Uterus (tissue), 4 donors: ENCODE data around the gene NCSTN. TPM values are rescaled to one million over a fixed set of nuclear protein-coding genes. Genes with fewer than 3 reads are reported as not detected.

Experiments
- DNase-seq, 2 donors: peaks; one replicate each; pipeline ENCODE4 v3.0.0-alpha.2; 2019 to 2020
- H3K27ac ChIP-seq, 2 donors: fragments of 200-600 bp; sonication (generic); 1 replicate in 1 of 2; 2 replicates in 1 of 2; pipeline ENCODE4 v1.5.1; 2016 to 2018
- H3K27me3 ChIP-seq, 2 donors: fragments of 200-600 bp; sonication (generic); one replicate each; pipeline ENCODE4 v1.5.1; 2018 to 2019; ENCODE audit warnings: control low read depth in 1 of 2
- H3K36me3 ChIP-seq, 2 donors: fragments of 200-600 bp; sonication (generic); one replicate each; pipeline ENCODE4 v1.5.1; 2019; ENCODE audit warnings: control low read depth in 1 of 2
- H3K4me1 ChIP-seq, 2 donors: fragments of 200-600 bp; sonication (generic); one replicate each; pipeline ENCODE4 v1.5.1; 2018 to 2019; ENCODE audit warnings: control low read depth in 1 of 2
- H3K4me3 ChIP-seq, 2 donors: fragments of 200-600 bp; sonication (generic); 1 replicate in 1 of 2; 2 replicates in 1 of 2; pipeline ENCODE4 v1.5.1; 2018 to 2019; ENCODE audit warnings: mild to moderate bottlenecking in 1 of 2
- H3K9me3 ChIP-seq, 2 donors: fragments of 200-600 bp; sonication (generic); one replicate each; pipeline ENCODE4 v1.5.1; 2019; ENCODE audit warnings: control low read depth in 1 of 2
- POLR2A ChIP-seq, 2 donors: fragments of 450-650 bp; IDR thresholded peaks; one replicate each; pipeline ENCODE4 v1.6.1; 2016; ENCODE audit warnings: antibody characterized with exemption in 2 of 2, mild to moderate bottlenecking in 1 of 2, moderate library complexity in 1 of 2
- intact Hi-C: fragments of 100-400 bp; cut with DNase I; formaldehyde crosslinking; loops from one replicate; pipeline ENCODE4 v1.15.1; 2023; ENCODE audit warnings: low total_unique reads
- total RNA-seq, 4 donors: library from RNA; depleted of rRNA in 3 of 4; stranded (reverse); fragments of >200 nt in 3 of 4; gene quantifications; one replicate each; pipeline versions ENCODE4 v1.1.0 to v1.2.4, GENCODE V29; 2014 to 2023
- TF ChIP-seq, protein P1 (sequence below), 4 experiments: fragments of 200-600 bp in 2 of 4; fragments of 450-650 bp in 2 of 4; sonication (generic) in 2 of 4; IDR thresholded peaks; one replicate each; pipeline ENCODE4 v1.5.1; 2016 to 2019; ENCODE audit warnings: antibody characterized with exemption in 4 of 4, mild to moderate bottlenecking in 2 of 4, moderate library complexity in 1 of 4
- donor health status: DM: yes; HTN: yes; CAD: no.

NCSTN gene
- total RNA-seq, 4 donors from 2014 or later: 18.2 to 69.1 (median 56.4) TPM

DNA sequence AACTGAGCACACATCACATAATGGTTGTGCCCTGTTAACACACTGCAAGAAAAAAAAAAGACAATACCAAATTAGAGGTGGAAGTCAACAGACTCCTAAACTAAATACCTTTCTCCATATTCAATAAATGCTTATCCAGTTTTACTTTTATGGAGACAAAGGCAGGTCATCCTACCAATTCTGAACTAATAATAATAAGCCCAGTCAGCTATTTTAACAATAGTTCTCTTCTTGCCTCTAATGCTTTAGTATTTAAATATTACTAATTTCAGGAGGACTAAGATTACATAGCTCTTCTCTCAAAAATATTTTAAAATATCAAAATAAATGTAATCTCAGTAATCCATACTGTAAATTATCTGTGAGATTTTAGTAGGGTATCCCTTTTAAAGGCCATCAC, 10.7 kb upstream of the NCSTN start:
- DNase-seq: no peak
- TF ChIP-seq, protein P1, sequence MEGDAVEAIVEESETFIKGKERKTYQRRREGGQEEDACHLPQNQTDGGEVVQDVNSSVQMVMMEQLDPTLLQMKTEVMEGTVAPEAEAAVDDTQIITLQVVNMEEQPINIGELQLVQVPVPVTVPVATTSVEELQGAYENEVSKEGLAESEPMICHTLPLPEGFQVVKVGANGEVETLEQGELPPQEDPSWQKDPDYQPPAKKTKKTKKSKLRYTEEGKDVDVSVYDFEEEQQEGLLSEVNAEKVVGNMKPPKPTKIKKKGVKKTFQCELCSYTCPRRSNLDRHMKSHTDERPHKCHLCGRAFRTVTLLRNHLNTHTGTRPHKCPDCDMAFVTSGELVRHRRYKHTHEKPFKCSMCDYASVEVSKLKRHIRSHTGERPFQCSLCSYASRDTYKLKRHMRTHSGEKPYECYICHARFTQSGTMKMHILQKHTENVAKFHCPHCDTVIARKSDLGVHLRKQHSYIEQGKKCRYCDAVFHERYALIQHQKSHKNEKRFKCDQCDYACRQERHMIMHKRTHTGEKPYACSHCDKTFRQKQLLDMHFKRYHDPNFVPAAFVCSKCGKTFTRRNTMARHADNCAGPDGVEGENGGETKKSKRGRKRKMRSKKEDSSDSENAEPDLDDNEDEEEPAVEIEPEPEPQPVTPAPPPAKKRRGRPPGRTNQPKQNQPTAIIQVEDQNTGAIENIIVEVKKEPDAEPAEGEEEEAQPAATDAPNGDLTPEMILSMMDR (IDR thresholded peaks at IDR 0.05): no peak
- TF ChIP-seq POLR2A (IDR thresholded peaks at IDR 0.05): no peak
- Histone ChIP-seq H3K9me3 (no peaks in the 10 kb centered on the region), H3K4me3 (no peak overlapping the region), H3K4me1 (no peaks in the 10 kb centered on the region), H3K36me3 (no peaks in the 10 kb centered on the region), H3K27ac (no peak overlapping the region), H3K27me3 (no peaks in the 10 kb centered on the region)
- intact Hi-C loops: no loop called here

DNA sequence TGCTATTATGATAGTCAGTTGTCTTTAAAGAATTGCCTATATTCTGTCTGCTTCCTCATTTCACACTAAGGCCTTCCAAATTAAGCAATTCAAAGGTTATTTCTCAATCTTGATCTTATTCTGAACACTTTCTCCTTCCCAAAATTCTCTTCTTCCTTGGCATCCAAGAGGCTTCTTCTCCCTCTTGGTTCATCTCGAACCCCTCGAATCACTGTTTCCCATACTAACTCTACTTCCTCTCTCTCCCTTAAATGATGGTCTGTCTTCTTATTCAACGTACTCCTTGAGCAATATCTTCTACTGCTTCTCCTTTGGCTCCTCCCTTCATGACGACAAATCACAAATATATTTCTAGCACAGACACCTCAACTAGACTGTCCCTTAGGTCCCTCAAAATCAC, 4.6 kb upstream of the NCSTN start:
- intact Hi-C loops: no loop called here
- H3K27me3 ChIP-seq: no peaks in the 10 kb centered on the region
- TF ChIP-seq, protein P1 (IDR thresholded peaks at IDR 0.05): no peak
- TF ChIP-seq POLR2A (IDR thresholded peaks at IDR 0.05): no peak
- no peak overlapping the region for H3K4me3 ChIP-seq
- no peaks in the 10 kb centered on the region for H3K9me3 ChIP-seq
- H3K36me3 ChIP-seq: no peaks in the 10 kb centered on the region
- DNase-seq: no peak
- H3K4me1 ChIP-seq: peaks cover 0 to 6% of the 10 kb centered on the region in 2 donors
- no peak overlapping the region for H3K27ac ChIP-seq

DNA sequence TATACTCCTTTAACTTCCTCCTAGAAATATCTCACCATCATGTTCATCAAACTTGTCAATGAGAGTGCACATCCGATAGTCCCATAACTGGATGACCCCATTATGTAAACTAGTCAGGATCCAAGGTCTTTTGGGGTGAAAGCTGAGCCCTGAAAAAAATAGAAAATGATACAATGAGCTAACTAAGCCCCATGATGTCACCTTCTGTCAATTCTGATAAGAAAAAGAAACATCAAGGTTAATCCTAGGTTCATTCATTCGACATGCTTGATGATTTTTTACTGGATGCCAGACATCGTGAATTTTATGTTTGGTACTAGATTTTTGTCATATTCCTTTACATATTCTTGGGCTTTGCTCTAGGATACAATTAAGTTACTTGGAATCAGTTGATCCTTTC, 3.0 kb upstream of the NCSTN start:
- DNase-seq: no peak
- Histone ChIP-seq H3K27me3 (no peaks in the 10 kb centered on the region), H3K36me3 (no peaks in the 10 kb centered on the region), H3K4me1 (peaks cover 0 to 6% of the 10 kb centered on the region in 2 donors), H3K27ac (no peak overlapping the region), H3K9me3 (no peaks in the 10 kb centered on the region), H3K4me3 (no peak overlapping the region)
- intact Hi-C loops: no loop called here
- TF ChIP-seq, protein P1 (IDR thresholded peaks at IDR 0.05): no peak

DNA sequence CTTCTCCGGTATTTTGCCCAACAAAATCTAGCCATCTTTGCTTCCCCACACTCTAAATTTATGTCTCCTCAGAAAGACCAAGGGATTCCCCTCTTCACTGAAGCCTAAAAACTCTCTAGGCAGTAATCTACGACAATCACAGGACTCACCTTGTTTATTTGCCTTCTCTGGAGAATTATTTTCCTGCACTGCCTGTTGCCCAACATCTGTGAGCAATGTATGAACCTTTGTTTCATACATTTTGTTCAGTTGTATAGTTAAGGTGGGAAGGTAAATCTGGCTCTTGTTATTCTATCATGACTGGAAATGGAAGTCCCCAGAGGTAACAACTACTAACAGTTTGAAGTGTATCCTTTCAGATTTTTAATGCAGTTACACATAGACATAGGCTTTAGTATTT, 2.3 kb upstream of the NCSTN start:
- TF ChIP-seq POLR2A (IDR thresholded peaks at IDR 0.05): no peak
- TF ChIP-seq, protein P1 (IDR thresholded peaks at IDR 0.05): no peak
- no peak overlapping the region for H3K27ac ChIP-seq
- no peaks in the 10 kb centered on the region for H3K36me3 ChIP-seq
- peaks cover 0 to 6% of the 10 kb centered on the region in 2 donors for H3K4me1 ChIP-seq
- no peaks in the 10 kb centered on the region for H3K27me3 ChIP-seq
- no peak overlapping the region for H3K4me3 ChIP-seq
- intact Hi-C loops: no loop called here
- no peaks in the 10 kb centered on the region for H3K9me3 ChIP-seq
- no peak for DNase-seq

DNA sequence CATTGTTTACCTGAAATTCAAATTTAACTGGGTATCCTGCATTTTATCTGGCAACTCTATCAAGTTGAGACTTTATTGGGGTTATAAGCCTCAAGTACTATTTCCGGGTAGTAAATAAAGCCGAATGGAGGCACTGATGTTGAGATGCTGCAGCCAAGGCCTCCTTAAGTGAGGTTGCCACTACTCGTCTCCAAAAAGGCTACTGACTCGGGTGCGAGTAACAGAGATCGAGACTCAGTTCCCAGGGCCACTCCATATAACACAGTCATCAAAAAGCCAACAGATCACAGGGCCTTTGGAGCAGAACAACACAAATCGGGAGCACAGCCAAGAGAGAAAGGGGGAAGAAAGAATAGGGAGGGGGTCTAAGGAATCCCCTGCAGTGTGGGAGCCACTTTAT, 657 bp upstream of the NCSTN start:
- Histone ChIP-seq H3K9me3 (no peaks in the 10 kb centered on the region), H3K4me1 (peaks cover 0 to 6% of the 10 kb centered on the region in 2 donors), H3K27me3 (no peaks in the 10 kb centered on the region), H3K27ac (peak overlapping the region; percentile 86 to 96), H3K4me3 (peak overlapping the region; percentile 81 to 96), H3K36me3 (no peaks in the 10 kb centered on the region)
- intact Hi-C loops: no loop called here
- no peak for DNase-seq
- TF ChIP-seq, protein P1 (IDR thresholded peaks at IDR 0.05): no peak
- TF ChIP-seq POLR2A (IDR thresholded peaks at IDR 0.05): no peak
